PFSK-1 (cell line): ENCODE data around the gene SOHLH2.

Experiments
- POLR2AphosphoS5 ChIP-seq: IDR thresholded peaks from 2 replicates; pipeline ENCODE4 v1.6.1; 2012; ENCODE audit warnings: low read depth, mild to moderate bottlenecking, control low read depth, low read length, moderate library complexity
- SIN3A ChIP-seq: IDR thresholded peaks from 2 replicates; pipeline ENCODE4 v1.6.1; 2012; ENCODE audit warnings: mild to moderate bottlenecking, low read length, moderate library complexity, borderline replicate concordance; ENCODE audit not compliant: insufficient read depth

DNA sequence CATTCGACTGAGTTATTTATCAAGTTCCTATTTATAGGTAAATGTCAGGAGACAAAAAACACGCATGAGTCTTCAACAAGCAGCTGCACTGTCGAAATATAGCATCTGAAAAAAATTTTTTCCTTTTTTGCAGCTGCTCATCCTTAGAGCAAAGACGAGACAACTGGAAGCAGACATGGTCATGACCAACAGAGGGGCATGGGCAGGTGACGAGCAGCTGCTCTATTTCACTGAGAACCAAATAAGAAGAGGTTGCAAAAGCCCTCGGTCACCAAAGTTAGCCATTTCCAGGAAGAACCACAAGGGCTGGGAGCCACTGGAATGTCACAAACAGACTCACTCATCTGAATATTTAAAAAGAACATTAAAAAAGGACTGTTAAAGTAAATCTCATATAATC lies 22.2 kb downstream of the SOHLH2 start:
- TF ChIP-seq SIN3A (no peak), POLR2AphosphoS5 (no peak)
